ENCODE data around the gene SLC22A23. TPM values are rescaled to one million over a fixed set of nuclear protein-coding genes. Genes with fewer than 3 reads are reported as not detected.

The SLC22A23 gene
- total RNA-seq, 2 experiments from 2014 or later: not detected

GRCh38 chr6:3287308-3287707 is 169.5 kb downstream of the SLC22A23 start:
- H2AFZ ChIP-seq (ENCODE audit: low read length): no peak overlapping the region
- H3K4me1 ChIP-seq (ENCODE audit: insufficient read depth, low read length, poor library complexity, severe bottlenecking): no peaks in the 10 kb centered on the region
- ChIA-PET POLR2A (no interaction called here), CTCF (ENCODE audit: unreplicated experiment) (no interaction called here)
- no peaks in the 10 kb centered on the region for H4K20me1 ChIP-seq (ENCODE audit: insufficient read depth, low read length)
- TF ChIP-seq CTCF (conservative IDR thresholded peaks at IDR 0.05; ENCODE audit: low read length): no peak
- TF ChIP-seq EZH2phosphoT487 (IDR thresholded peaks at IDR 0.05; ENCODE audit: borderline replicate concordance, low read depth, low read length): no peak
- no peaks in the 10 kb centered on the region for H3K9me3 ChIP-seq (ENCODE audit: low read length)
- no peak overlapping the region for H3K4me2 ChIP-seq (ENCODE audit: low read length)
- no peaks in the 10 kb centered on the region for H3K9me2 ChIP-seq (ENCODE audit: insufficient read depth, low read length)
- no peaks in the 10 kb centered on the region for H3K36me3 ChIP-seq (ENCODE audit: insufficient read depth, low read length)
- no peak overlapping the region for H3K27ac ChIP-seq (ENCODE audit: low read depth, low read length, poor library complexity, severe bottlenecking)
- intact Hi-C loops (cut with micrococcal nuclease; ENCODE audit: unreplicated experiment): no loop called here
- no peak overlapping the region for H3K4me3 ChIP-seq (ENCODE audit: low read depth, low read length, poor library complexity, severe bottlenecking)
- no peaks in the 10 kb centered on the region for H3K79me2 ChIP-seq (ENCODE audit: insufficient read depth, low read depth, low read length)
- no peak for DNase-seq (ENCODE audit: low spot score)
- BruUV-seq (replicated peaks): no TSS peak

- Histone ChIP-seq H3K4me1 (ENCODE audit: insufficient read depth, low read length, poor library complexity, severe bottlenecking) (no peaks in the 10 kb centered on the region), H4K20me1 (ENCODE audit: insufficient read depth, low read length) (no peaks in the 10 kb centered on the region), H3K4me3 (ENCODE audit: low read depth, low read length, poor library complexity, severe bottlenecking) (no peak overlapping the region), H3K36me3 (ENCODE audit: insufficient read depth, low read length) (no peaks in the 10 kb centered on the region), H3K27ac (ENCODE audit: low read depth, low read length, poor library complexity, severe bottlenecking) (no peak overlapping the region), H3K79me2 (ENCODE audit: insufficient read depth, low read depth, low read length) (no peaks in the 10 kb centered on the region), H3K9me3 (ENCODE audit: low read length) (no peaks in the 10 kb centered on the region), H3K9me2 (ENCODE audit: insufficient read depth, low read length) (no peaks in the 10 kb centered on the region), H2AFZ (ENCODE audit: low read length) (no peak overlapping the region), H3K4me2 (ENCODE audit: low read length) (no peak overlapping the region)
- ChIA-PET CTCF (ENCODE audit: unreplicated experiment) (interaction anchor here (0.6 kb wide), 1 partner anchor 436 kb away, joined by 10 read pairs; no protein-coding TSS in a partner anchor), POLR2A (no interaction called here)
- TF ChIP-seq CTCF (conservative IDR thresholded peaks at IDR 0.05; ENCODE audit: low read length) (no peak), EZH2phosphoT487 (IDR thresholded peaks at IDR 0.05; ENCODE audit: borderline replicate concordance, low read depth, low read length) (no peak)
- DNase-seq (ENCODE audit: low spot score): no peak
- intact Hi-C loops (cut with micrococcal nuclease; ENCODE audit: unreplicated experiment): no loop called here
- no TSS peak for BruUV-seq (replicated peaks)
These were observed 170.1 kb downstream of the SLC22A23 start for GRCh38 chr6:3286641-3287171.

GRCh38 chr6:3285732-3286131 is 171.1 kb downstream of the SLC22A23 start:
- no peak overlapping the region for H2AFZ ChIP-seq (ENCODE audit: low read length)
- no TSS peak for BruUV-seq (replicated peaks)
- no peaks in the 10 kb centered on the region for H4K20me1 ChIP-seq (ENCODE audit: insufficient read depth, low read length)
- intact Hi-C loops (cut with micrococcal nuclease; ENCODE audit: unreplicated experiment): no loop called here
- ChIA-PET POLR2A (no interaction called here), CTCF (ENCODE audit: unreplicated experiment) (no interaction called here)
- H3K36me3 ChIP-seq (ENCODE audit: insufficient read depth, low read length): no peaks in the 10 kb centered on the region
- H3K4me1 ChIP-seq (ENCODE audit: insufficient read depth, low read length, poor library complexity, severe bottlenecking): no peaks in the 10 kb centered on the region
- H3K4me2 ChIP-seq (ENCODE audit: low read length): no peak overlapping the region
- H3K9me2 ChIP-seq (ENCODE audit: insufficient read depth, low read length): no peaks in the 10 kb centered on the region
- H3K4me3 ChIP-seq (ENCODE audit: low read depth, low read length, poor library complexity, severe bottlenecking): no peak overlapping the region
- H3K79me2 ChIP-seq (ENCODE audit: insufficient read depth, low read depth, low read length): no peaks in the 10 kb centered on the region
- H3K27ac ChIP-seq (ENCODE audit: low read depth, low read length, poor library complexity, severe bottlenecking): no peak overlapping the region
- TF ChIP-seq CTCF (conservative IDR thresholded peaks at IDR 0.05; ENCODE audit: low read length) (no peak), EZH2phosphoT487 (IDR thresholded peaks at IDR 0.05; ENCODE audit: borderline replicate concordance, low read depth, low read length) (no peak)
- H3K9me3 ChIP-seq (ENCODE audit: low read length): no peaks in the 10 kb centered on the region
- no peak for DNase-seq (ENCODE audit: low spot score)
